GM21717 (cell line): Measurements from ENCODE around the gene MIGA1.
"Not testable (repeated sequence)": the region's sequence is repeated elsewhere in the genome, so short reads cannot be mapped to it uniquely, and the experiment has no call there.

Source experiments
- ATAC-seq: cut with Tn5 transposase; IDR thresholded peaks from one replicate; pipeline ENCODE4 v1.9.1; 2021; ENCODE audit warnings: mild to moderate bottlenecking, moderate library complexity; ENCODE audit not compliant: unreplicated experiment

Gene MIGA1

DNA sequence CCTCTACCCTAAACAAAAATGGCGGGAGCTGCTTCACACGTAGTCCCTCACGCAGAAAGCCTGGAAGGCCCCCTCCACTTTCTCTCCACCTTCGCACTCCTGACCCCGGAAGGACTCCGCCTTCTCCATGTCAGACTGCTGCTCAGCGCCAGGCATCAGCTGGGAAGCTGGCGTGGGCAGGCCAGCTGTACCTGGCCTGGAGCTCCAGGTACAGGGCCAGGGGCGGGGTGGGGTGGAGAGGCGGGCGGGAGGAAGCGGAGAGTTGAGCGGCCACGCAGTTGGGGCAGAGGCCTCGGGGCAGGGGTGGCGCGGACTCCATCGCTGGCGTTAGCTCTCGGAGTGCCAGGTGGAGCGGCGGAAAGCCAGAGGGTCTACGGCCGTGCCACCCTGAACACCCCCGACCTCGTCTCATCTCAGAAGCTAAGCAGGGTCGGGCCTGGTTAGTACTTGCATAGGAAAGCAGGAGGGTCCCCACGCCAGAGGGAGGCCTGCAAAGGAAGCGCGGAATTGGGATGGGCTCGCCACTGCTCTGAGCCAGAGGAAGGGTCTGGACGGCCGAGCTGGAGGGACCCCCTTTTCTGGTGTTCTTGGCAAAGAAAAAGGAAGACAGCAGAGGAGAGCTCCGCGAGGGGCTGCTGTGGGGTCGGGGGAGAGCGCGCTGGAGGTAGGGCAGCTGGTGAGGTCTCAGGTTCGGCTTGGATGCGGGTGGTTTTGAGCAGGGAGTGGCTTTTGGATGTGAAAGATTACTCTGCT is at the start of gene MIGA1:
Gene MIGA1, plus strand, starts transcription at position 121 of the 753 bp plus-strand sequence. CDS start 3,604 bp downstream, outside the sequence.
- peak; percentile 99 for ATAC-seq

- no peak for ATAC-seq
Measured at GRCh38 chr1:77732090-77732489, 47.4 kb upstream of the MIGA1 start.

- no peak for ATAC-seq
Measured at GRCh38 chr1:77739235-77739634, 40.2 kb upstream of the MIGA1 start.

DNA sequence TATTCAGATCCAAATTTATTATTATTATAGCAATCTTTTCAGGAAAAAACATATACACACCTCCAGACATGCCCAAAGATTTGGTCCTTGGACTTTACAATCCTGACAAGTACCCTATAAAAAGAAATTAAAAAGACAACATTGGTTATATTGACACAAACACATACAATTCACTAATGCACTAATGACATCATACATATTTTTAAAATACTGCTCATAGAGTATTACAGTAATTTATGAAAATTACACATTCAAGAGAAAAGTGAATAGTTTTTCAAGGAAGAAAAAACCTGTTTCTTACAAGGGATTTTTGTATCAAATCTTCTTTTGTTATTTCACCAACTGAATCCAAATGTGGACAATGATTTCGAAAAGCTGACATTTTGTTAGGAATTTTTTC is 38.1 kb upstream of the MIGA1 start:
- no peak for ATAC-seq

DNA sequence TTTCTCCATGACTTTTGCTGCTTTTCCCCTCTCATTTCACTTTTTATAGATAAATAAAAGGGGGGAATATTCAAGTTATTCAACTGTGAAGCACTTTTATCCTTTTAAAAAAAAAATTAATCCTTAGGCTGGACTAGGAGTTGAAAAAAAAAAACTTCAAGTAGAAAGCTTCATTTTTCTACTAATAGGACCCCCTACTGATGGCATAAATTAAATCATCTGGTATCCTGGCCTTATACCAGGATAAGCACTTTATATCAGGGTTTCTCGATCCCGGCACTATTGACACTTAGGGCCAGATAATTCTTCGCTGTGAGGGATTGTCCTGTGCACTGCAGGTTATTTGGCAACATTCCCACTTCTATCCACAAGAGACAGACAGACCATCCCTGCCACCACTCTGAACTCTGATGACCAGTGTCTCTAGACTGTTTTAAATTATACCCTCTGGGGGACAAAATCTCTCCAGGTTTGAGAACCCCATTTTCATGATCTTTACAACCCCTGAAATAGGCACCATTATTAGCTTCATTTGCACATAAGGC is 37.4 kb upstream of the MIGA1 start:
- ATAC-seq: no peak

DNA sequence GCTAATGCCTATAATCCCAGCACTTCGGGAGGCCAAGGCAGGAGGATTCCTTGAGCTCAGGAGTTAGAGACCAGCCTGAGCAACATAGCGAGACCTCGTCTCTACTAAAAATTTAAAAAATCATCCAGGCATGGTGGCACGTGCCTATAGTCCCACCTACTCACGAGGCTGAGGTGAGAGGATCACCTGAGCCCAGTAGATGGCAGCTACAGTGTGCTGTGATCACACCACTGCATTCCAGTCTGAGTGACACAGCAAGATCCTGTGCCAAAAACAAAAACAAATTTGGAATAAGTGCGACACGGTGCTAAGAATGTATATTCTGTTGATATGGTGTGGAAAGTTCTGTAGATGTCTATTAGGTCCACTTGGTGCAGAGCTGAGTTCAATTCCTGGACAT is 34.9 kb upstream of the MIGA1 start:
- no peak for ATAC-seq

DNA sequence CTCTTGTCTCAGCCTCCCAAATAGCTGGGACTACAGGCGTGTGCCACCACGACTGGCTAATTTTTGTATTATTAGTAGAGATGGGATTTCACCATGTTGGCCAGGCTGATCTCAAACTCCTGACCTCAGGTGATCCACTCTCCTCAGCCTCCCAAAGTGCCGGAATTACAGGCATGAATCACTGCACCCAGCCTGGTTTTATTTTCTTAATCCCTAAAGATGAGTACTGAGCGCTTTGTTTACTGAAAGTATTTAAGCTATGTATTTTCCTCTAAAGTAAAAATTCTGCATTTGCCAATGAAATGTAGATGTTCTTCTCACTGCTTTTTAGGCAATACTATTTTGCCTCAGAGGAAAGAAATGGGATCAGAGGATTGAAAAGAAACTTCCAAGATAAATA is 30.0 kb upstream of the MIGA1 start:
- not testable (repeated sequence) for ATAC-seq

- ATAC-seq: no peak
Measured at GRCh38 chr1:77756052-77756754, 23.2 kb upstream of the MIGA1 start.

DNA sequence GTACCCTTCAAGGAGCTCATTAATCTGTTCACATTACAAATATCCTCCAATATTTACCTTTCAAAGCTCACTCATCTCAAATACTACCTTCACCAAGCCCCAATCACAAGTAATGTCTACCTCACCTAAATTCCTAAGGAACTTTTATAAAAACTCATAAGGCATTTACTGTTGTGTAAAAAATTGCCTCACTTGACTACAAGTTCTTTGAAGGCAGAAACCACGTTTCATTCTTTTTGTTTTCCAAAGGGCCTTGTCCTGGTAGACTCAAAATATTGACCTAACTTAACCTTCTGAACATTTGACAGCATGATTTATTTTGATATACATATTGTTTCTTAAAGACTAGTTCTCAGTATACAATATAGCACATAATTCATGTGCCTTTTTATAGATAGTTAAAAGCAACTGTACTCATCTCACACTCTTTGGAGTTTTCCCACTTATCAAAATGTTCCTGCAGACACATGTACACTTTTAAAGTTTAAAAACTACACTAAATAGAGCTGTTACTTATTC is 22.3 kb upstream of the MIGA1 start:
- ATAC-seq: no peak

DNA sequence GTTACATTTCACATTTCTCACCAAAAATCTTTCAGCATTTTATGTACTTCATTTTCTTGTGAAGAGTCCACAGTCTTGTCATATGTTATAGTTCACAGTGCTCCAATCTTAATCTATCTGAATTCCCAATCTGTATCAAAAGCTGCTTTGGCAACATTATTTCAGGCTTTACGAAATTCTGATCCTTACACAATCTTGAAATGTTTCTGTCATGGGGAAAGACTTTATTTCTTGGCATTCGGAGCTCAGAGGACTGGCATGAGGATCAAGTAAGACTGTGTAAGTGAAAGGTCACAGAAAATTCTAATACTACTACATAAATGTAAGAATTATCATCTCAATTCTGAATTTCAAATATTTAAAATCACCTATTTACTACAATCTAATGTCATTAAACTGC is 21.8 kb upstream of the MIGA1 start:
- ATAC-seq: no peak

GRCh38 chr1:77759071-77760028 is 20.1 kb upstream of the MIGA1 start, which contains the start of gene USP33:
Gene USP33 (minus strand): TSS chr1:77759852. CDS start chr1:77741697, 18,155 bp downstream.
- ATAC-seq: peak; percentile 97

- no peak for ATAC-seq
Measured at GRCh38 chr1:77762072-77762476, 17.4 kb upstream of the MIGA1 start.

DNA sequence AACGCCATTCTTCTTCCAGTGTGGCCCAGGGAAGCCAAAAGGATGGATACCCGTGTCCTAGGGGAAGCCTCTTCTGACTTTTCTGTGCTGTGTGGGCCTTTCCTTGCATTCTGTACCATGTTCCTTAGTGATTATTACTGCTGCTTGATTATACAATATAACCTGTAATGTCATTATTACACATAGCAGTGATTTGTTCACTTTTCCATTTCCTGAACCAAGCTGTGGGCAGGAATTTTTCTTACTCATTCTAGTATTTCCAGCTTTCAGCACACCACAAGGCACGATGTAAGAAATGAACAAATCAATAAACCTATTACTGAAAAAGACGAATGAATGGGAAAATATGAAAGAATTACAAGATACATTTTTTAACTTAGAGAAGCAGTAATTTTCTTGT is 11.4 kb upstream of the MIGA1 start:
- ATAC-seq: no peak

- no peak for ATAC-seq
Measured at GRCh38 chr1:77776007-77776700, 3.3 kb upstream of the MIGA1 start.

DNA sequence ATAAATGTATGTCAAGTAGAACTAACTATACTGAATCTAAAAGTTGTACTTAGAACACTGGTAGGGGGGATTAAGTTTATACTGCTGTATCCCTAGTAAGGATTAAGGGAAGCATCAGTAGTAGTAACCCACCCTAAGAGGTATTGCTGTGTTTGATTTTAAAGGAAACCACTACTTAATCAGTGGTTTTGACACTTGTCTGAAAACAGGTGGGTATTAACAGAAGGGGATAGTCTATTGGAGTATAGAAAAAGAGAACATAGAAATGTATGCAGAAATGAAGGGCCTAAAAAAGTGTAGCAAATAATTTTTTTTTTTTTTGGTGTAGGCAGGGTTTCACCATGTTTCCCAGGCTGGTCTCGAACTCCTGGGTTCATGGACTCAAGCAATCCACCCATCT is 2.2 kb downstream of the MIGA1 start:
- no peak for ATAC-seq

DNA sequence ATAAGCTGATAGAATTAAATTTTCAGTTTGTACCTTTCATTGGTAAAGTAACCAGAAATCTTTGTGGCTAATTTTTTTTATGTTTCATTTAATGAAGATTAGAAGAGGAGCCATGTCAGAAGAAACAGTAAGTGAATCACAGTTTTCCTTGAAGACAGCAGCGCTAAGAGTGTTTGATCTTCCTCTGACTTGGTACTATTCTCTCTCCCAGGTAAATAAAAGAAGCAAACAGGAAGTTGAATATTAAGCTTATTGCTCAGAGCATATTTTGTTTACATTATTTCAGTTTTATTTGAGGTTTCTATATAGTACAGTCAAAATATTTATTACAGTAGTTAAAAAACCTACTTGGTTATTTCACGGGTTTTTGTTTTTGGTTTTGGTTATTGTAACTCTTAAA is 3.7 kb downstream of the MIGA1 start:
- no peak for ATAC-seq

DNA sequence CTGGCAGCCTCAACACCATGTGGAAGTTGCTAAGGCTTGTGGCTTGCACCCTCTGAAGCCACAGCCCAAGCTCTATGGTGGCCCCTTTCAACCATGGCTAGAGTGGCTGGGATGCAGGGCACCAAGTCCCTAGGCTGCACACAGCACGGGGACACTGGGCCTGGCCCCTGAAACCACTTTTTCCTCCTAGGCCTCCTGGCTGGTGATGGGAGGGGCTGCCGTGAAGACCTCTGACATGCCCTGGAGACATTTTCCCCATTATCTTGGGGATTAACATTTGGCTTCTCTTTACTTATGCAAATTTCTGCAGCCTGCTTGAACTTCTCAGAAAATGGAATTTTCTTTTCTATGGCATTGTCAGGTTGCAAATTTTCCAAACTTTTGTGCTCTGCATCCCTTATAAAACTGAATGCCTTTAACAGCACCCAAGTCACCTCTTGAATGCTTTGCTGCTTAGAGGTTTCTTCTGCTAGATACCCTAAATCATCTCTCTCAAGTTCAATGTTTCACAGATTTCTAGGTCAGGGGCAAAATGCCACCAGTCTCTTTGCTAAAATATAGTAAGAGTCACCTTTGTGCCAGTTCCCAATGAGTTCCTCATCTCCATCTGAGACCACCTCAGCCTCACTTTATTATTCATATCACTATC is 6.8 kb downstream of the MIGA1 start:
- not testable (repeated sequence) for ATAC-seq

- ATAC-seq: no peak
Measured at GRCh38 chr1:77794550-77794949, 15.1 kb downstream of the MIGA1 start.

GRCh38 chr1:77796695-77797405 is 17.4 kb downstream of the MIGA1 start:
- ATAC-seq: no peak
